ENCODE measurements around the gene GPX6.
A peak's percentile ranks its signal among the peaks of the same experiment; 100 is the strongest.
"Not testable (repeated sequence)": the region's sequence is repeated elsewhere in the genome, so short reads cannot be mapped to it uniquely, and the experiment has no call there.

GPX6 gene

GRCh38 chr6:28474441-28475219, 41.0 kb downstream of the GPX6 start:
- no peak for TF ChIP-seq ZNF274 (IDR thresholded peaks at IDR 0.05; ENCODE audit: low read depth, low read length)

GRCh38 chr6:28469153-28469745, 46.3 kb downstream of the GPX6 start:
- not testable (repeated sequence) for H3K4me3 ChIP-seq (ENCODE audit: low read length)

More at GRCh38 chr6:28474441-28475219, 41.0 kb downstream of the GPX6 start:
- H3K4me3 ChIP-seq (ENCODE audit: low read length): peak overlapping the region; percentile 89

- TF ChIP-seq ZNF274 (IDR thresholded peaks at IDR 0.05; ENCODE audit: low read depth, low read length): no peak
- no peak overlapping the region for H3K4me3 ChIP-seq (ENCODE audit: low read length)
Measured at GRCh38 chr6:28468056-28468455, 47.5 kb downstream of the GPX6 start.

DNA sequence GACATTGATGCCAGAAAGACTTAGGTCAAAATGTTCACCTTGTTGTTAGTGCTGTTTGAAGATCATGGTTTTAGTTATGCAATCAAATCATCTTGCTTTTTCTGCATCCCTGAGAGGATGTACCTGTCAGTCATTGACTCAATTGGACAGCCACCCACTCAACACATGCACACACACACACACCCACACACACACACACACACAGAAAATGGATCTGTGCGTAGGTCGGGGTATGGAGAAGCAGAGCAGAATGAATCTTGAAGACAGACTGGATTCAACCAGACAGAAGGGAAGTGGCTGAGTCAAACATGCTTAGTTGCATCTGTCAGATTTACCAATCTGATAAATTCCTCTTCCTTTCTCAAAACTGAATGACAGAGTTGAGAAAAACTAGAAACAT, 53.2 kb downstream of the GPX6 start:
- no peak overlapping the region for H3K4me3 ChIP-seq (ENCODE audit: low read length)
- TF ChIP-seq ZNF274 (IDR thresholded peaks at IDR 0.05; ENCODE audit: low read depth, low read length): no peak

- no peak overlapping the region for H3K4me3 ChIP-seq (ENCODE audit: low read length)
- TF ChIP-seq ZNF274 (IDR thresholded peaks at IDR 0.05; ENCODE audit: low read depth, low read length): no peak
Measured at GRCh38 chr6:28458568-28458967, 57.0 kb downstream of the GPX6 start.

Data from GM08714 (cell line).